ENCODE measurements around the gene GNAL. TPM values are rescaled to one million over a fixed set of nuclear protein-coding genes. Genes with fewer than 3 reads are reported as not detected.

The GNAL gene
- total RNA-seq, 2 donors from 2014 or later: 2.7 to 4.4 TPM

DNA sequence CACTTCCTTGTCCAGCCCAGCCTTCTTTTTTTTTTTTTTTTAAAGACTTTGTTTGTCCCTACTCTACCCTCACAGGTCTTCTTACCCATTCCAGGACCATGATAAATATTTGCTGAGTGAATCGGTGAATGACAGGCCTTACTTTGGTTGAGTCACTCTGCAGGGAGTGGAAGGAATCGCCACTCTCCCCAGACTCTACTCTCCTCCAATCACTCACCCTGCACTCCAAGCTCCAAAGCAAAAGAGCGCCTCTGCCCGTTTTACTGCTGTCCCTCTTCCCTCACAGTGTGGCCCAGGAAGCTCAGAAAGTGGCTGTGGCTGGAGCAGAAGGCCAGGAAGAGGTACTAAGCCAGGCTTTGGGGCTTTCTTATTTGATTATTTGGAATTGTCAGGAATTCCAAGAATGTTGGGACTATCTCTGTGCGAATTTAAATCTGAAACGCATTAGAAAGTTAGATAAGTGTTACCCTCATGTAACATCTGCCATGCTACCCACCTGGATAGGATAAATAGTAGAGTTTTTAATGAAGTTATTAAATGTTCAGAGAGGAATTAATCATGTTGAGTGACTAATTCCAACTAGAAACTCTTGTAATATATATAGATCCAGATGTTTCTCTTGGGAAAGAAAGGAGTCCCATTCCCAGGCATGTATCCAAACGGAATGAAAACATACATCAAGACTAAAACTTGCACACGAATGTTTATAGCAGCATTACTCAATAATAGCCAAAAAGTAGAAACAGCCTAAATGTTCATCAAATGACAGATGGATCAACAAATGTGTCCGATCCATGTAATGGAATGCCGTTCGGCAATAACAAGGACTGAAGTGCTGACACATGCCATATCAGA, 119.2 kb downstream of the GNAL start:
- Histone ChIP-seq H3K36me3 (no peaks in the 10 kb centered on the region), H3K4me1 (no peaks in the 10 kb centered on the region), H3K9me3 (no peaks in the 10 kb centered on the region), H3K27ac (no peak overlapping the region), H3K27me3 (no peaks in the 10 kb centered on the region), H3K4me3 (no peak overlapping the region)
- TF ChIP-seq, protein P1, sequence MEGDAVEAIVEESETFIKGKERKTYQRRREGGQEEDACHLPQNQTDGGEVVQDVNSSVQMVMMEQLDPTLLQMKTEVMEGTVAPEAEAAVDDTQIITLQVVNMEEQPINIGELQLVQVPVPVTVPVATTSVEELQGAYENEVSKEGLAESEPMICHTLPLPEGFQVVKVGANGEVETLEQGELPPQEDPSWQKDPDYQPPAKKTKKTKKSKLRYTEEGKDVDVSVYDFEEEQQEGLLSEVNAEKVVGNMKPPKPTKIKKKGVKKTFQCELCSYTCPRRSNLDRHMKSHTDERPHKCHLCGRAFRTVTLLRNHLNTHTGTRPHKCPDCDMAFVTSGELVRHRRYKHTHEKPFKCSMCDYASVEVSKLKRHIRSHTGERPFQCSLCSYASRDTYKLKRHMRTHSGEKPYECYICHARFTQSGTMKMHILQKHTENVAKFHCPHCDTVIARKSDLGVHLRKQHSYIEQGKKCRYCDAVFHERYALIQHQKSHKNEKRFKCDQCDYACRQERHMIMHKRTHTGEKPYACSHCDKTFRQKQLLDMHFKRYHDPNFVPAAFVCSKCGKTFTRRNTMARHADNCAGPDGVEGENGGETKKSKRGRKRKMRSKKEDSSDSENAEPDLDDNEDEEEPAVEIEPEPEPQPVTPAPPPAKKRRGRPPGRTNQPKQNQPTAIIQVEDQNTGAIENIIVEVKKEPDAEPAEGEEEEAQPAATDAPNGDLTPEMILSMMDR (IDR thresholded peaks at IDR 0.05): no peak
- DNase-seq (ENCODE audit: low spot score): no peak

DNA sequence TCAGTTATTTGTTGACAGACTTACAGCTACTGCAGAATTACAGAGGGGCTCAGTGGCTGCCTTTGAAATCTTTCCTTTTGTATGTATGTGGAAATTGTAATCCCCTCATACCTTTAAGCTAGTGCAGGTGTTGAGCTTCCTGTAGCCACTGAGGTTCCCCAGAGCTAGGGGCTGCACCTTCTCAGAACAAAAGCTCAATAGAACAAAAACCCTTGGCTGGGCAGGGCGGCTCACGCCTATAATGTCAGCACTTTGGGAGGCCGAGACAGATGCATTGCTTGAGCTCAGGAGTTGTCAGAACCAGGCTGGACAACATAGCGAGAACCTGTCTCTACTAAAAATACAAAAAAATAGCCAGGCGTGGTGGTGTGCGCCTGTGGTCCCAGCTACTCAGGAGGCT, 120.8 kb downstream of the GNAL start:
- H3K4me1 ChIP-seq: no peaks in the 10 kb centered on the region
- no peak overlapping the region for H3K4me3 ChIP-seq
- no peaks in the 10 kb centered on the region for H3K36me3 ChIP-seq
- H3K27ac ChIP-seq: no peak overlapping the region
- TF ChIP-seq, protein P1 (IDR thresholded peaks at IDR 0.05): no peak
- no peak for DNase-seq (ENCODE audit: low spot score)
- no peaks in the 10 kb centered on the region for H3K27me3 ChIP-seq
- no peaks in the 10 kb centered on the region for H3K9me3 ChIP-seq

DNA sequence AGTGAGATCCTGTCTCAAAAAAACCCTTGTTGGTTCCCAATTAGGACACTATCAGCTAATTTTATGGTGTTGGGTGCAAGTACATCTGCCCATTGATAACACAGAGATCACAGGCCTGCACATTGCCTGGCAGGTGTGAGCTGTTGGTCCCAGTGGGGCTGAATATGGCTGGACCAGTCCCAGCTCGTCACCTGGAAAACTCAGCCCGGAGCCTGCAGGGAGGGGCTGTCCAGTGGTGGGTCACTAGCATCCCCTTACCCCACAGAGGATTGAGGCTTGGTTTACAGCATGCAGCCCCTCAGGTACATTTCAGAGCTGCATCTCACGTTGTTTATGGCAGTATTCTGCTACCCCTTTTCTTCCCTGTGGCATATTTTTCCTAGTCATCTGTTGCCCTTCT, 121.3 kb downstream of the GNAL start:
- Histone ChIP-seq H3K27me3 (no peaks in the 10 kb centered on the region), H3K9me3 (no peaks in the 10 kb centered on the region), H3K4me1 (no peaks in the 10 kb centered on the region), H3K4me3 (no peak overlapping the region), H3K27ac (no peak overlapping the region), H3K36me3 (no peaks in the 10 kb centered on the region)
- TF ChIP-seq, protein P1 (IDR thresholded peaks at IDR 0.05): no peak
- no peak for DNase-seq (ENCODE audit: low spot score)

DNA sequence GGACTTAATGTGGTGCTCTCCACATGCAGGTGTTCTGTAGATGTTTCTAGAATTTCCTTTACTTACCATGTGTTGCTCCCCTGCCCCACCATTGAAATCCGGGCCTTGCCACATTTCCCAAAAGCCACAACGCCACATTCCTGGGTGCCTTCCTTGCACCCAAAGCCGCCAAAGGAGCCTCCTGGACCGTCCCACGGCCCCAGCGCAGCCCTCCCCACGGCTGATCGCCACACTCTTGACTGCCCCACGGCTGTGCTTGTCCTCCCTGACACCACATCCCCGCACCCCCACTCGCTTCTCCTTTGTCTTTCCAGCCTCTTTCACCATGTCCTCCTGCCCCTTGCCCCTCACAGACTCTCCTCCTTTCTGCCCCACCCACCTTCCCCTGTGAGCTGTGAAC, 121.9 kb downstream of the GNAL start:
- Histone ChIP-seq H3K27me3 (no peaks in the 10 kb centered on the region), H3K27ac (no peak overlapping the region), H3K9me3 (no peaks in the 10 kb centered on the region), H3K4me3 (no peak overlapping the region), H3K36me3 (no peaks in the 10 kb centered on the region), H3K4me1 (no peaks in the 10 kb centered on the region)
- no peak for DNase-seq (ENCODE audit: low spot score)
- TF ChIP-seq, protein P1 (IDR thresholded peaks at IDR 0.05): no peak

DNA sequence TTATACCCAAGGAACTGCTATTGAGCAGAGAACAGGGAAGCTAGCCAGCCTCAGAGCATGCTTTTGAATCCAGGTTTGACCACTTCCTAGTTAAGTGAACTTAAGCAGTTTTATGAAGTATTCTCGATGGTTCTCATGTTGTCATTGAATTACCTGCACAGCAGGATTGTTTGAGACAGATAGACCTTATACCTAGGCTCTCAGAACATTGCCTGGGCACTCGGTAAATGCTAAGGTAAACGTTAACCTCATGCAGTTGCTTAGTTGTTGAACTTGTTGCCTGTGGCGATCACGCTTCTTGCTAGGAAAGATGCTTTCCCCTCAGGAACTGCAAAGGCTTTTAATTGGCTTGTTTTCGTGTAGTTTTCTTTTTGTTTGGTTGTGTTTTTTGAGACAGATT, 128.2 kb downstream of the GNAL start:
- no peaks in the 10 kb centered on the region for H3K36me3 ChIP-seq
- no peaks in the 10 kb centered on the region for H3K27me3 ChIP-seq
- no peaks in the 10 kb centered on the region for H3K4me1 ChIP-seq
- H3K4me3 ChIP-seq: no peak overlapping the region
- DNase-seq (ENCODE audit: low spot score): no peak
- H3K27ac ChIP-seq: no peak overlapping the region
- H3K9me3 ChIP-seq: no peaks in the 10 kb centered on the region
- TF ChIP-seq, protein P1 (IDR thresholded peaks at IDR 0.05): no peak

Measured in right atrium auricular region (tissue), 2 donors.